Thyroid gland (tissue), 4 donors: ENCODE measurements around the gene USP33. TPM values are rescaled to one million over a fixed set of nuclear protein-coding genes. Genes with fewer than 3 reads are reported as not detected.

Experiments used
- DNase-seq, 2 donors: peaks; one replicate each; pipeline ENCODE4 v3.0.0-alpha.2; 2019
- H3K27ac ChIP-seq, 3 donors: fragments of 200-600 bp; sonication (generic); 1 replicate in 2 of 3; 2 replicates in 1 of 3; pipeline ENCODE4 v1.5.1; 2016 to 2019; ENCODE audit warnings: mild to moderate bottlenecking in 1 of 3, moderate library complexity in 1 of 3
- H3K27me3 ChIP-seq: fragments of 200-600 bp; sonication (generic); one replicate; pipeline ENCODE4 v1.5.1; 2019
- H3K36me3 ChIP-seq, 2 donors: fragments of 200-600 bp; sonication (generic); one replicate each; pipeline ENCODE4 v1.5.1; 2016 to 2019
- H3K4me1 ChIP-seq, 2 donors: fragments of 200-600 bp; sonication (generic); one replicate each; pipeline ENCODE4 v1.5.1; 2017 to 2019
- H3K4me3 ChIP-seq, 3 donors: fragments of 200-600 bp; sonication (generic); replicated peaks in 1 of 3; 1 replicate in 2 of 3; 2 replicates in 1 of 3; pipeline ENCODE4 v1.5.1; 2016; ENCODE audit warnings: mild to moderate bottlenecking in 1 of 3
- H3K9me3 ChIP-seq: fragments of 200-600 bp; sonication (generic); one replicate; pipeline ENCODE4 v1.5.1; 2017
- POLR2A ChIP-seq, 2 donors: fragments of 450-650 bp; IDR thresholded peaks; one replicate each; pipeline ENCODE4 v1.6.1; 2017; ENCODE audit warnings: antibody characterized with exemption in 2 of 2, mild to moderate bottlenecking in 2 of 2, moderate library complexity in 1 of 2
- WGBS, 2 donors: methylation state at CpG; one replicate each; pipeline ENCODE4 v1.1.5; 2017; 5-methylcytosine and 5-hydroxymethylcytosine counted together
- intact Hi-C: fragments of 100-400 bp; cut with DNase I; formaldehyde crosslinking; loops from one replicate; pipeline ENCODE4 v1.15.1; 2023
- total RNA-seq, 4 donors: library from RNA; depleted of rRNA; stranded (reverse); fragments of >200 nt; gene quantifications; one replicate each; pipeline ENCODE4 v1.2.3, GENCODE V29; 2016
- TF ChIP-seq, protein P1 (sequence below), 6 experiments: fragments of 200-600 bp in 3 of 6; fragments of 450-650 bp in 3 of 6; sonication (generic) in 3 of 6; IDR thresholded peaks; one replicate each; pipeline ENCODE4 v1.5.1; 2016 to 2019; ENCODE audit warnings: antibody characterized with exemption in 6 of 6, mild to moderate bottlenecking in 2 of 6, inconsistent platforms in 1 of 6, moderate library complexity in 1 of 6

The USP33 gene
- total RNA-seq, 4 donors from 2014 or later, result 96.2 to 130 (median 105) TPM

- intact Hi-C loops, result no loop called here
- H3K27me3 ChIP-seq, result no peaks in the 10 kb centered on the region
- WGBS, 2 donors, result 0% methylated on average over 35 to 39 of the region's 40 CpGs
Observed at GRCh38 chr1:77779529-77780281, 20.1 kb upstream of the USP33 start, which contains the start of gene MIGA1. Gene MIGA1, plus strand, starts transcription at chr1:77779649. Its CDS starts 3,604 bp downstream, at chr1:77783253.

DNA sequence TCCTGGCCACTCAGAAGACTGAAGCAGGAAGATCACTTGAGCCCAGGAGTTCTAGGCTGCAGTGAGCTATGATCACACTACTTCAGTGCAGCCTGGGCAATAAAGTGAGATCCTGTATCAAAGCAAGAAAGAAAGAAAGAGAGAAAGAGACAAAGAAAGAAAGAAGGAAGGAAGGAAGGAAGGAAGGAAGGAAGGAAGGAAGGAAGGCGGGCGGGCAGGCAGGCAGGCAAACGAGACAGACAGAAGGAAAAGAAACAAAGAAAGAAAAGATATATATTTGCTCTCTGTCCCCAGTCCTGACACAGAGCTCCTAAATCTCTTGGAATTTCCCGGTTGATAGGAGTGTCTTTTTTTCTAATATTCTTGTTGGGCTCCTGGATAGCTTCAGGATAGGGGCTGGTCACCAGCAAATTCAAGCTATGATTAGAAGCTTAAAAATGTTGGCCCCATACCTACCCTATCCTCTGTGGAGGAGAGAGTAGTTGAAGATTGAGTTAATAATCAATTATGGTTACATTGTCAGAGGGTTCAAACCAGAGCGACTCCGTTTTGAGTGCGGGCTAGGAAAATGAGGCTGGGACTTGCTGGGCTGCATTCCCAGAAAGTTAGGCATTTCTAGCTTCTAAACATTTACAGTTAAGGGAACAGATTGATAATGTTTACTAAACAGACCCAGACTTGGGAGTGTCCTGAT, 16.5 kb upstream of the USP33 start:
- 75 to 77% methylated on average over 7 of the region's 7 CpGs for WGBS, 2 donors
- Histone ChIP-seq H3K4me1 (peaks cover 4 to 6% of the 10 kb centered on the region in 2 donors), H3K27me3 (no peaks in the 10 kb centered on the region), H3K36me3 (no peaks in the 10 kb centered on the region), H3K27ac (no peak overlapping the region), H3K9me3 (no peaks in the 10 kb centered on the region), H3K4me3 (no peak overlapping the region)
- no peak for DNase-seq
- intact Hi-C loops, result no loop called here
- TF ChIP-seq POLR2A (IDR thresholded peaks at IDR 0.05), result no peak
- TF ChIP-seq, protein P1, sequence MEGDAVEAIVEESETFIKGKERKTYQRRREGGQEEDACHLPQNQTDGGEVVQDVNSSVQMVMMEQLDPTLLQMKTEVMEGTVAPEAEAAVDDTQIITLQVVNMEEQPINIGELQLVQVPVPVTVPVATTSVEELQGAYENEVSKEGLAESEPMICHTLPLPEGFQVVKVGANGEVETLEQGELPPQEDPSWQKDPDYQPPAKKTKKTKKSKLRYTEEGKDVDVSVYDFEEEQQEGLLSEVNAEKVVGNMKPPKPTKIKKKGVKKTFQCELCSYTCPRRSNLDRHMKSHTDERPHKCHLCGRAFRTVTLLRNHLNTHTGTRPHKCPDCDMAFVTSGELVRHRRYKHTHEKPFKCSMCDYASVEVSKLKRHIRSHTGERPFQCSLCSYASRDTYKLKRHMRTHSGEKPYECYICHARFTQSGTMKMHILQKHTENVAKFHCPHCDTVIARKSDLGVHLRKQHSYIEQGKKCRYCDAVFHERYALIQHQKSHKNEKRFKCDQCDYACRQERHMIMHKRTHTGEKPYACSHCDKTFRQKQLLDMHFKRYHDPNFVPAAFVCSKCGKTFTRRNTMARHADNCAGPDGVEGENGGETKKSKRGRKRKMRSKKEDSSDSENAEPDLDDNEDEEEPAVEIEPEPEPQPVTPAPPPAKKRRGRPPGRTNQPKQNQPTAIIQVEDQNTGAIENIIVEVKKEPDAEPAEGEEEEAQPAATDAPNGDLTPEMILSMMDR (IDR thresholded peaks at IDR 0.05), result no peak

More at GRCh38 chr1:77779529-77780281, 20.1 kb upstream of the USP33 start, which contains the start of gene MIGA1:
- Histone ChIP-seq H3K4me3 (peak within 1 kb of the TSS; percentile 62 to 94 (median 80)), H3K36me3 (peaks cover 2 to 3% of the 10 kb centered on the region in 2 donors), H3K27ac (peak within 1 kb of the TSS; percentile 42 to 63 (median 59)), H3K4me1 (peaks cover 5 to 17% of the 10 kb centered on the region in 2 donors), H3K9me3 (no peaks in the 10 kb centered on the region)
- TF ChIP-seq, protein P1 (IDR thresholded peaks at IDR 0.05), result no peak
- TF ChIP-seq POLR2A (IDR thresholded peaks at IDR 0.05), result peak in 1 of 2 donors; percentile 80
- peak; percentile 93 to 94 for DNase-seq

- Histone ChIP-seq H3K27ac (no peak overlapping the region), H3K27me3 (no peaks in the 10 kb centered on the region), H3K4me1 (no peaks in the 10 kb centered on the region), H3K9me3 (no peaks in the 10 kb centered on the region), H3K36me3 (no peaks in the 10 kb centered on the region), H3K4me3 (no peak overlapping the region)
- intact Hi-C loops, result no loop called here
- no peak for DNase-seq
- WGBS, 2 donors, result 76 to 91% methylated on average over 4 of the region's 4 CpGs
- TF ChIP-seq, protein P1 (IDR thresholded peaks at IDR 0.05), result no peak
- no peak for TF ChIP-seq POLR2A (IDR thresholded peaks at IDR 0.05)
Observed at GRCh38 chr1:77768006-77768405, 8.4 kb upstream of the USP33 start.

DNA sequence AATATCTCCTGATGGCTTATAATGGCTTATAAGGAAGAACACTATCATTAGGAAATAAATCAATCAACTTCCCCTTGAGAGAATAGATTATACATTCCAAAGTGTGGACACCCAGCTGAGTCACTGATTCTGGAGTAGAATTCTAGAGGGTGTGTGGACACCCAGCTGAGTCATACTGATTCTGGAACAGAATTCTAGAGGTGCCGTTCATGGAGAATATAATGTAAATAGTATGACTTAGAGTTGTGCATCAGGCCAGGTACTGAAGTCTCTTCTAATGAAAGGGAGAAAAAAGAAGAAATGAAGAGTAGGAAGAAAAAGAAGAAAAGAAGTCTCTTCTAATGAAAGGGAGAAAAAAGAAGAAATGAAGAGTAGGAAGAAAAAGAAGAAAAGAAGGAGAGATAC, 2.4 kb upstream of the USP33 start:
- no peak for TF ChIP-seq POLR2A (IDR thresholded peaks at IDR 0.05)
- TF ChIP-seq, protein P1 (IDR thresholded peaks at IDR 0.05), result no peak
- Histone ChIP-seq H3K27ac (no peak overlapping the region), H3K9me3 (no peaks in the 10 kb centered on the region), H3K27me3 (no peaks in the 10 kb centered on the region), H3K4me3 (no peak overlapping the region), H3K36me3 (no peaks in the 10 kb centered on the region), H3K4me1 (peaks cover 5 to 7% of the 10 kb centered on the region in 2 donors)
- WGBS, 2 donors, result 81 to 84% methylated on average over 1 of the region's 1 CpG
- no peak for DNase-seq
- intact Hi-C loops, result no loop called here

- Histone ChIP-seq H3K27ac (no peak overlapping the region), H3K9me3 (no peaks in the 10 kb centered on the region), H3K4me3 (no peak overlapping the region), H3K27me3 (no peaks in the 10 kb centered on the region), H3K36me3 (no peaks in the 10 kb centered on the region), H3K4me1 (peaks cover 7 to 17% of the 10 kb centered on the region in 2 donors)
- DNase-seq, result no peak
- intact Hi-C loops, result no loop called here
- TF ChIP-seq, protein P1 (IDR thresholded peaks at IDR 0.05), result no peak
- no peak for TF ChIP-seq POLR2A (IDR thresholded peaks at IDR 0.05)
- WGBS, 2 donors, result 57 to 70% methylated on average over 2 of the region's 2 CpGs
Observed at GRCh38 chr1:77757603-77758002, 2.0 kb downstream of the USP33 start.
